HCT116 (cell line): Measurements from ENCODE around the gene CRYGN.

ENCODE experiments used
- CBX3 ChIP-seq: IDR thresholded peaks from 2 replicates; pipeline ENCODE4 v1.6.1; 2012; ENCODE audit warnings: low read depth
- POLR2A ChIP-seq: IDR thresholded peaks from 2 replicates; pipeline ENCODE4 v1.7.0; 2011; ENCODE audit warnings: borderline replicate concordance; ENCODE audit not compliant: insufficient read depth, insufficient read length; ENCODE audit errors: extremely low read depth
- TF ChIP-seq, protein P1 (sequence below), 3 experiments: fragments of 200-600 bp in 1 of 3; sonication (generic) in 1 of 3; IDR thresholded peaks in 2 of 3; conservative IDR thresholded peaks in 1 of 3; 2 replicates each; pipeline ENCODE4 v1.5.1; 2012 to 2017; ENCODE audit warnings: low read depth in 2 of 3, low read length in 2 of 3, antibody characterized with exemption in 1 of 3, borderline replicate concordance in 1 of 3, control low read depth in 1 of 3, mild to moderate bottlenecking in 1 of 3, mixed read lengths in 1 of 3, mixed run types in 1 of 3, moderate library complexity in 1 of 3; ENCODE audit not compliant: insufficient read depth in 1 of 3
- TF ChIP-seq, protein P2 (sequence below): IDR thresholded peaks from 2 replicates; pipeline ENCODE4 v1.6.1; 2011; ENCODE audit warnings: mild to moderate bottlenecking, low read length, moderate library complexity; ENCODE audit not compliant: insufficient replicate concordance; ENCODE audit errors: extremely low read depth

DNA sequence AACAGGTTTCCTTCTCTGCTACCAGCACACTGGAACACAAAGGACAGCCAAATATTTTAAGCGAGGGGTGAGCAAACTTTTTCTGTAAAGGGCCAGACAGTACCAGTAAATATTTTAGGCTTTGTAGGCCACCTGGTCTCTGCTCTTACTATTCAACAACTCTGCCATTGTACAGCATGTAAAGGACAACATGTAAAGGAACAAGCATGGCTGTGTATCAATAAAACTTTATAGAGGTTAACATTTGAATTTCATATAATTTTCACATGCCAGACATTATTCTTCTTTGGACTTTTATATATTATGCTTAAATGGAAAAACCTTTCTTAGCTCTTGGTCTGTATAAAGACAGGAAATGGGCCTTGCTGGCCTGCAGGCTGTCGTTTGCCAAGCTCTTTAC, 49.6 kb upstream of the CRYGN start:
- TF ChIP-seq, protein P1, sequence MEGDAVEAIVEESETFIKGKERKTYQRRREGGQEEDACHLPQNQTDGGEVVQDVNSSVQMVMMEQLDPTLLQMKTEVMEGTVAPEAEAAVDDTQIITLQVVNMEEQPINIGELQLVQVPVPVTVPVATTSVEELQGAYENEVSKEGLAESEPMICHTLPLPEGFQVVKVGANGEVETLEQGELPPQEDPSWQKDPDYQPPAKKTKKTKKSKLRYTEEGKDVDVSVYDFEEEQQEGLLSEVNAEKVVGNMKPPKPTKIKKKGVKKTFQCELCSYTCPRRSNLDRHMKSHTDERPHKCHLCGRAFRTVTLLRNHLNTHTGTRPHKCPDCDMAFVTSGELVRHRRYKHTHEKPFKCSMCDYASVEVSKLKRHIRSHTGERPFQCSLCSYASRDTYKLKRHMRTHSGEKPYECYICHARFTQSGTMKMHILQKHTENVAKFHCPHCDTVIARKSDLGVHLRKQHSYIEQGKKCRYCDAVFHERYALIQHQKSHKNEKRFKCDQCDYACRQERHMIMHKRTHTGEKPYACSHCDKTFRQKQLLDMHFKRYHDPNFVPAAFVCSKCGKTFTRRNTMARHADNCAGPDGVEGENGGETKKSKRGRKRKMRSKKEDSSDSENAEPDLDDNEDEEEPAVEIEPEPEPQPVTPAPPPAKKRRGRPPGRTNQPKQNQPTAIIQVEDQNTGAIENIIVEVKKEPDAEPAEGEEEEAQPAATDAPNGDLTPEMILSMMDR (IDR thresholded peaks at IDR 0.05 in 2 of 3, conservative IDR thresholded peaks at IDR 0.05 in 1 of 3; ENCODE audit: borderline replicate concordance in 1 of 3, insufficient read depth in 1 of 3, low read depth in 2 of 3, low read length in 2 of 3), result no peak
- TF ChIP-seq CBX3 (no peak), POLR2A (no peak)
- TF ChIP-seq, protein P2, sequence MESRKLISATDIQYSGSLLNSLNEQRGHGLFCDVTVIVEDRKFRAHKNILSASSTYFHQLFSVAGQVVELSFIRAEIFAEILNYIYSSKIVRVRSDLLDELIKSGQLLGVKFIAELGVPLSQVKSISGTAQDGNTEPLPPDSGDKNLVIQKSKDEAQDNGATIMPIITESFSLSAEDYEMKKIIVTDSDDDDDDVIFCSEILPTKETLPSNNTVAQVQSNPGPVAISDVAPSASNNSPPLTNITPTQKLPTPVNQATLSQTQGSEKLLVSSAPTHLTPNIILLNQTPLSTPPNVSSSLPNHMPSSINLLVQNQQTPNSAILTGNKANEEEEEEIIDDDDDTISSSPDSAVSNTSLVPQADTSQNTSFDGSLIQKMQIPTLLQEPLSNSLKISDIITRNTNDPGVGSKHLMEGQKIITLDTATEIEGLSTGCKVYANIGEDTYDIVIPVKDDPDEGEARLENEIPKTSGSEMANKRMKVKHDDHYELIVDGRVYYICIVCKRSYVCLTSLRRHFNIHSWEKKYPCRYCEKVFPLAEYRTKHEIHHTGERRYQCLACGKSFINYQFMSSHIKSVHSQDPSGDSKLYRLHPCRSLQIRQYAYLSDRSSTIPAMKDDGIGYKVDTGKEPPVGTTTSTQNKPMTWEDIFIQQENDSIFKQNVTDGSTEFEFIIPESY, result no peak
